PC-3 (cell line): Measurements from ENCODE around the gene PXN. TPM values are rescaled to one million over a fixed set of nuclear protein-coding genes. Genes with fewer than 3 reads are reported as not detected.

Source experiments
- ATAC-seq: fragments of 200-7000 bp; cut with Tn5 transposase; 2 replicates; pipeline ENCODE4 v1.9.1; 2020; ENCODE audit warnings: mild to moderate bottlenecking, moderate library complexity
- BruUV-seq: library from RNA; stranded (reverse); fragments of 400-500 nt; replicated peaks from 2 replicates; lab custom pipeline; 2021; lab: Mats Ljungman, UMichigan
- CTCF ChIA-PET: fragments of 300-600 bp; sonication (Branson Sonifier 250); formaldehyde crosslinking; loops from one replicate; lab custom pipeline; 2022; ENCODE audit warnings: antibody characterized with exemption; lab: Charles Lee
- POLR2A ChIA-PET: fragments of 300-600 bp; sonication (Branson Sonifier 250); formaldehyde crosslinking; loops from one replicate; lab custom pipeline; 2022; ENCODE audit warnings: antibody characterized with exemption; ENCODE audit not compliant: unreplicated experiment; lab: Charles Lee
- DNase-seq: peaks from one replicate; pipeline ENCODE4 v3.0.0-alpha.2; 2015
- H2AFZ ChIP-seq: fragments of 300-600 bp; sonication (generic); 2 replicates; pipeline ENCODE4 v1.6.0; 2016; ENCODE audit warnings: antibody characterized with exemption, low read length
- H3F3A ChIP-seq: fragments of 300-600 bp; sonication (generic); one replicate; pipeline ENCODE4 v1.6.0; 2017; ENCODE audit warnings: antibody characterized with exemption, low read length, control low read depth, mild to moderate bottlenecking; ENCODE audit not compliant: unreplicated experiment
- H3K27ac ChIP-seq: fragments of 300-600 bp; sonication (generic); 2 replicates; pipeline ENCODE4 v1.5.1; 2016; ENCODE audit warnings: mild to moderate bottlenecking, low read length
- H3K27me3 ChIP-seq: fragments of 300-600 bp; sonication (generic); 2 replicates; pipeline ENCODE4 v1.6.1; 2016; ENCODE audit warnings: low read length, mixed read lengths
- H3K36me3 ChIP-seq: fragments of 300-600 bp; sonication (generic); 2 replicates; pipeline ENCODE4 v1.6.1; 2016; ENCODE audit warnings: low read depth, mixed run types, low read length, mixed read lengths
- H3K4me1 ChIP-seq: fragments of 300-600 bp; sonication (generic); 2 replicates; pipeline ENCODE4 v1.5.1; 2016; ENCODE audit warnings: low read length; ENCODE audit not compliant: insufficient read depth
- H3K4me2 ChIP-seq: fragments of 300-600 bp; sonication (generic); 2 replicates; pipeline ENCODE4 v1.6.0; 2016; ENCODE audit warnings: low read length
- H3K4me3 ChIP-seq: fragments of 300-600 bp; sonication (generic); 2 replicates; pipeline ENCODE4 v1.5.1; 2016; ENCODE audit warnings: mild to moderate bottlenecking, low read length, mixed read lengths
- H3K79me2 ChIP-seq: fragments of 300-600 bp; sonication (generic); 2 replicates; pipeline ENCODE4 v1.6.1; 2017; ENCODE audit warnings: low read length, mixed read lengths
- H3K9ac ChIP-seq: fragments of 300-600 bp; sonication (generic); 2 replicates; pipeline ENCODE4 v1.6.0; 2016; ENCODE audit warnings: mild to moderate bottlenecking, low read length
- H3K9me2 ChIP-seq: fragments of 300-600 bp; sonication (generic); replicated peaks from 2 replicates; pipeline ENCODE4 v1.6.1; 2016; ENCODE audit warnings: mixed run types, low read length, mixed read lengths
- H3K9me3 ChIP-seq: fragments of 300-600 bp; sonication (generic); 2 replicates; pipeline ENCODE4 v1.6.1; 2016; ENCODE audit warnings: low read length, mixed read lengths
- H4K20me1 ChIP-seq: fragments of 300-600 bp; sonication (generic); 2 replicates; pipeline ENCODE4 v1.6.1; 2016; ENCODE audit warnings: low read length, mixed read lengths
- EZH2 ChIP-seq: fragments of 300-600 bp; sonication (generic); IDR thresholded peaks from one replicate; pipeline ENCODE4 v1.6.1; 2017; ENCODE audit warnings: antibody characterized with exemption, mild to moderate bottlenecking, low read length; ENCODE audit not compliant: unreplicated experiment
- EZH2phosphoT487 ChIP-seq: fragments of 300-600 bp; sonication (generic); IDR thresholded peaks from 2 replicates; pipeline ENCODE4 v1.6.1; 2018; ENCODE audit warnings: mild to moderate bottlenecking, antibody characterized with exemption, low read length, borderline replicate concordance
- intact Hi-C: fragments of 100-400 bp; cut with micrococcal nuclease; formaldehyde crosslinking; loops from 2 replicates; pipeline ENCODE4 v1.9.0; 2023
- total RNA-seq: library from RNA; depleted of rRNA; stranded (reverse); fragments of >200 nt; gene quantifications from 2 replicates; pipeline ENCODE4 v1.2.3, GENCODE V29; 2014
- TF ChIP-seq, protein P1 (sequence below): fragments of 300-600 bp; sonication (generic); conservative IDR thresholded peaks from 2 replicates; pipeline ENCODE4 v1.5.1; 2017; ENCODE audit warnings: antibody characterized with exemption, low read depth, mild to moderate bottlenecking, low read length

Gene PXN
- total RNA-seq, 1 experiment from 2014 or later, result 313 TPM

DNA sequence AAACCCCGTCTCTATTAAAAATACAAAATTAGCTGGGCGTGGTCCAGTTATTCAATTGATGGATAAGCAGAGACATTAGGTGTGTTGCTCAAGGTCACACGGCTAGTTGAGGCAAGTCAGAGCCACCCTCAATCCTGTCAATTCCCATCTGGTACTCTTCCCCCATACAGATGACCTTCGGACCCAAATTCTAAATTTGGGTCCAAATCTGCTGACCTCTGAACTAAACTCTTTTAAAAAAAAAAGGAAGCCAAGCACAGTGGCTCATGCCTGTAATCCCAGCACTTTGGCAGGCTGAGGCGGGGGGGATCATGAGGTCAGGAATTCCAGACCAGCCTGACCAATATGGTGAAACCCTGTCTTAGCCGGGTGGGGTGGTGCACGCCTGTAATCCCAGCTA is 94.9 kb downstream of the PXN start:
- no peaks in the 10 kb centered on the region for H3K4me1 ChIP-seq
- CTCF ChIA-PET, result no interaction called here
- H3K9me3 ChIP-seq, result no peaks in the 10 kb centered on the region
- H3K27ac ChIP-seq, result no peak overlapping the region
- ATAC-seq (no peak), DNase-seq (no peak)
- H3K9ac ChIP-seq, result no peak overlapping the region
- H3K36me3 ChIP-seq, result peaks cover 74% of the 10 kb centered on the region
- BruUV-seq, result no TSS peak
- no peaks in the 10 kb centered on the region for H4K20me1 ChIP-seq
- H3F3A ChIP-seq, result no peaks in the 10 kb centered on the region
- no peaks in the 10 kb centered on the region for H3K9me2 ChIP-seq
- no peak overlapping the region for H3K4me3 ChIP-seq
- intact Hi-C loops, result no loop called here
- no peaks in the 10 kb centered on the region for H3K27me3 ChIP-seq
- POLR2A ChIA-PET, result no interaction called here
- no peak overlapping the region for H3K4me2 ChIP-seq
- H3K79me2 ChIP-seq, result no peaks in the 10 kb centered on the region
- H2AFZ ChIP-seq, result no peak overlapping the region
- TF ChIP-seq EZH2phosphoT487 (no peak), EZH2 (no peak)
- TF ChIP-seq, protein P1, sequence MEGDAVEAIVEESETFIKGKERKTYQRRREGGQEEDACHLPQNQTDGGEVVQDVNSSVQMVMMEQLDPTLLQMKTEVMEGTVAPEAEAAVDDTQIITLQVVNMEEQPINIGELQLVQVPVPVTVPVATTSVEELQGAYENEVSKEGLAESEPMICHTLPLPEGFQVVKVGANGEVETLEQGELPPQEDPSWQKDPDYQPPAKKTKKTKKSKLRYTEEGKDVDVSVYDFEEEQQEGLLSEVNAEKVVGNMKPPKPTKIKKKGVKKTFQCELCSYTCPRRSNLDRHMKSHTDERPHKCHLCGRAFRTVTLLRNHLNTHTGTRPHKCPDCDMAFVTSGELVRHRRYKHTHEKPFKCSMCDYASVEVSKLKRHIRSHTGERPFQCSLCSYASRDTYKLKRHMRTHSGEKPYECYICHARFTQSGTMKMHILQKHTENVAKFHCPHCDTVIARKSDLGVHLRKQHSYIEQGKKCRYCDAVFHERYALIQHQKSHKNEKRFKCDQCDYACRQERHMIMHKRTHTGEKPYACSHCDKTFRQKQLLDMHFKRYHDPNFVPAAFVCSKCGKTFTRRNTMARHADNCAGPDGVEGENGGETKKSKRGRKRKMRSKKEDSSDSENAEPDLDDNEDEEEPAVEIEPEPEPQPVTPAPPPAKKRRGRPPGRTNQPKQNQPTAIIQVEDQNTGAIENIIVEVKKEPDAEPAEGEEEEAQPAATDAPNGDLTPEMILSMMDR, result no peak

DNA sequence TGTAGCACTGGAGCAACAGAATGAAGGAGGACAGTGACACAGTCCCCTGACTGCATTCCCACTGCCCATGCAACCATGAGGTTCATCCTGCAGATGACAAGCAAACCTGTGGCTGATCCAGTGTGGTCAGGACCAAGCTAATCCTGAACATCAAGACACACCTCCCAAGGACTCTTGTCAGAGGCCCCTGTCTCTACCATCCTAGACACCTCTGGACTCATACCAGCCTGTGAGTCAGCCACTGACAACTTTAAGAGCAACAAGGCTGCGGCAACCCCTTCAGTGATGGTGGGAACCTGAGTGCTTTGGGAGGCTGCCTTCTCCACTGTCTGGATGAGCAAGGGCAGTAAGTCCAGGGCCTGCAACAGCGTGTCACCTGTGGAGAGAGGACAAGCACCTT is 95.6 kb downstream of the PXN start:
- Histone ChIP-seq H3K27me3 (no peaks in the 10 kb centered on the region), H3K4me1 (no peaks in the 10 kb centered on the region), H3K9me2 (no peaks in the 10 kb centered on the region), H3K4me3 (no peak overlapping the region), H4K20me1 (no peaks in the 10 kb centered on the region), H3K9ac (no peak overlapping the region), H3F3A (no peaks in the 10 kb centered on the region), H3K36me3 (peaks cover 68% of the 10 kb centered on the region), H3K4me2 (no peak overlapping the region), H3K9me3 (no peaks in the 10 kb centered on the region), H3K79me2 (no peaks in the 10 kb centered on the region), H3K27ac (no peak overlapping the region), H2AFZ (no peak overlapping the region)
- POLR2A ChIA-PET, result no interaction called here
- no peak for DNase-seq
- intact Hi-C loops, result no loop called here
- TF ChIP-seq EZH2phosphoT487 (no peak), EZH2 (no peak)
- TF ChIP-seq, protein P1, result no peak
- ATAC-seq, result peak; percentile 52
- BruUV-seq, result no TSS peak
- CTCF ChIA-PET, result no interaction called here

GRCh38 chr12:120168337-120168736 is 97.2 kb downstream of the PXN start:
- Histone ChIP-seq H3K27me3 (no peaks in the 10 kb centered on the region), H3K4me3 (no peak overlapping the region), H3K4me2 (no peak overlapping the region), H2AFZ (no peak overlapping the region), H3K9me2 (no peaks in the 10 kb centered on the region), H3F3A (no peaks in the 10 kb centered on the region), H3K9me3 (no peaks in the 10 kb centered on the region), H4K20me1 (no peaks in the 10 kb centered on the region), H3K79me2 (no peaks in the 10 kb centered on the region), H3K27ac (no peak overlapping the region), H3K36me3 (peaks cover 69% of the 10 kb centered on the region), H3K9ac (no peak overlapping the region), H3K4me1 (no peaks in the 10 kb centered on the region)
- TSS peak; percentile 18 for BruUV-seq
- intact Hi-C loops, result no loop called here
- ChIA-PET POLR2A (no interaction called here), CTCF (interaction anchor here (0.6 kb wide), 1 partner anchor 97 kb away, joined by 12 read pairs; the partner anchor contains the start of gene PXN)
- TF ChIP-seq EZH2 (no peak), EZH2phosphoT487 (no peak)
- TF ChIP-seq, protein P1, result no peak
- DNase-seq, result no peak
- peak; percentile 43 for ATAC-seq
